GM18526 (cell line): ENCODE measurements around the gene HMCN1.

Source experiments
- POLR2A ChIP-seq: IDR thresholded peaks from 3 replicates; pipeline ENCODE4 v1.6.1; 2011; ENCODE audit not compliant: insufficient read length; ENCODE audit errors: extremely low read depth

Gene HMCN1

GRCh38 chr1:185813401-185813979, 79.3 kb downstream of the HMCN1 start:
- TF ChIP-seq POLR2A, result no peak

- no peak for TF ChIP-seq POLR2A
Measured at GRCh38 chr1:185816460-185816859, 82.3 kb downstream of the HMCN1 start.

- TF ChIP-seq POLR2A, result no peak
Measured at GRCh38 chr1:185819798-185820197, 85.6 kb downstream of the HMCN1 start.

GRCh38 chr1:185821612-185822385, 87.6 kb downstream of the HMCN1 start:
- no peak for TF ChIP-seq POLR2A

- TF ChIP-seq POLR2A, result no peak
Measured at GRCh38 chr1:185823467-185823866, 89.3 kb downstream of the HMCN1 start.

- TF ChIP-seq POLR2A, result no peak
Measured at GRCh38 chr1:185824106-185824505, 89.9 kb downstream of the HMCN1 start.

GRCh38 chr1:185825556-185825955, 91.4 kb downstream of the HMCN1 start:
- TF ChIP-seq POLR2A, result no peak

- TF ChIP-seq POLR2A, result no peak
Measured at GRCh38 chr1:185834371-185834905, 100.2 kb downstream of the HMCN1 start.

- TF ChIP-seq POLR2A, result no peak
Measured at GRCh38 chr1:185835191-185835590, 101.0 kb downstream of the HMCN1 start.

- no peak for TF ChIP-seq POLR2A
Measured at GRCh38 chr1:185837711-185838110, 103.5 kb downstream of the HMCN1 start.

- TF ChIP-seq POLR2A, result no peak
Measured at GRCh38 chr1:185838111-185838510, 103.9 kb downstream of the HMCN1 start.

GRCh38 chr1:185840880-185841279, 106.7 kb downstream of the HMCN1 start:
- TF ChIP-seq POLR2A, result no peak

- no peak for TF ChIP-seq POLR2A
Measured at GRCh38 chr1:185843297-185843869, 109.2 kb downstream of the HMCN1 start.

GRCh38 chr1:185843986-185844385, 109.8 kb downstream of the HMCN1 start:
- no peak for TF ChIP-seq POLR2A

- no peak for TF ChIP-seq POLR2A
Measured at GRCh38 chr1:185846672-185847444, 112.7 kb downstream of the HMCN1 start.

GRCh38 chr1:185849014-185849413, 114.8 kb downstream of the HMCN1 start:
- TF ChIP-seq POLR2A, result no peak

GRCh38 chr1:185850366-185850765, 116.2 kb downstream of the HMCN1 start:
- TF ChIP-seq POLR2A, result no peak
